ENCODE data around the gene SP7. TPM values are rescaled to one million over a fixed set of nuclear protein-coding genes. Genes with fewer than 3 reads are reported as not detected.

SP7 gene
- total and polyA plus RNA-seq, 2 experiments from 2014 or later: 0.17 TPM; not detected in 1

- Mint-ChIP-seq H3K27me3 (ENCODE audit: insufficient read depth, low read depth, poor library complexity) (no peaks in the 10 kb centered on the region), H3K27ac (no peak overlapping the region)
These were observed 19.0 kb upstream of the SP7 start for GRCh38 chr12:53355121-53355520.

GRCh38 chr12:53353257-53353655 lies 17.1 kb upstream of the SP7 start:
- Mint-ChIP-seq H3K27ac (no peak overlapping the region), H3K36me3 (ENCODE audit: low read depth) (no peaks in the 10 kb centered on the region), H3K27me3 (ENCODE audit: insufficient read depth, low read depth, poor library complexity) (no peaks in the 10 kb centered on the region), H3K4me3 (no peak overlapping the region), H3K4me1 (peaks cover 4% of the 10 kb centered on the region; the same call in 2 of the 3 replicates), H3K9me3 (no peaks in the 10 kb centered on the region)
- Histone ChIP-seq H3K4me1 (ENCODE audit: insufficient read depth) (no peaks in the 10 kb centered on the region), H2AFZ (no peak overlapping the region), H3K4me3 (no peak overlapping the region), H3F3A (replicated peaks; ENCODE audit: low read depth) (no peaks in the 10 kb centered on the region), H3K36me3 (ENCODE audit: insufficient read depth) (no peaks in the 10 kb centered on the region), H3K79me2 (replicated peaks; ENCODE audit: insufficient read depth) (no peaks in the 10 kb centered on the region), H4K20me1 (replicated peaks; ENCODE audit: insufficient read depth) (no peaks in the 10 kb centered on the region), H3K9me2 (ENCODE audit: insufficient read depth) (no peaks in the 10 kb centered on the region), H3K4me2 (no peak overlapping the region), H3K27me3 (ENCODE audit: insufficient read depth) (no peaks in the 10 kb centered on the region), H3K27ac (ENCODE audit: low read depth) (no peak overlapping the region)
- no peak for ATAC-seq
- DNase-seq (ENCODE audit: low spot score): no peak
- TF ChIP-seq POLR2AphosphoS5 (IDR thresholded peaks at IDR 0.05; ENCODE audit: low read depth) (no peak), NANOG (IDR thresholded peaks at IDR 0.05; ENCODE audit: borderline replicate concordance) (no peak), REST (IDR thresholded peaks at IDR 0.05; ENCODE audit: unreplicated experiment) (no peak), CTCF (conservative IDR thresholded peaks at IDR 0.05; ENCODE audit: low read depth in 2 of 2) (no peak), CREB1 (CRISPR knock-in tag; IDR thresholded peaks at IDR 0.05; ENCODE audit: low read depth) (no peak), JUNB (IDR thresholded peaks at IDR 0.05; ENCODE audit: unreplicated experiment) (no peak)

More at GRCh38 chr12:53355121-53355520, 19.0 kb upstream of the SP7 start:
- H3K4me1 ChIP-seq (ENCODE audit: insufficient read depth): no peaks in the 10 kb centered on the region
- no peaks in the 10 kb centered on the region for H3K79me2 ChIP-seq (replicated peaks; ENCODE audit: insufficient read depth)
- H3F3A ChIP-seq (replicated peaks; ENCODE audit: low read depth): no peaks in the 10 kb centered on the region
- H2AFZ ChIP-seq: peak overlapping the region; percentile 76; the same call in 1 of the 2 replicates
- no peaks in the 10 kb centered on the region for H3K27me3 ChIP-seq (ENCODE audit: insufficient read depth)
- no peak overlapping the region for H3K4me3 Mint-ChIP-seq
- H4K20me1 ChIP-seq (replicated peaks; ENCODE audit: insufficient read depth): no peaks in the 10 kb centered on the region
- H3K4me3 ChIP-seq: no peak overlapping the region
- no peaks in the 10 kb centered on the region for H3K36me3 Mint-ChIP-seq (ENCODE audit: low read depth)
- no peak overlapping the region for H3K27ac ChIP-seq (ENCODE audit: low read depth)
- no peaks in the 10 kb centered on the region for H3K36me3 ChIP-seq (ENCODE audit: insufficient read depth)
- H3K9me2 ChIP-seq (ENCODE audit: insufficient read depth): no peaks in the 10 kb centered on the region
- no peak overlapping the region for H3K4me2 ChIP-seq
- ATAC-seq (no peak), DNase-seq (ENCODE audit: low spot score) (no peak)
- peaks cover 4% of the 10 kb centered on the region; the same call in 2 of the 3 replicates for H3K4me1 Mint-ChIP-seq
- H3K9me3 Mint-ChIP-seq: no peaks in the 10 kb centered on the region
- TF ChIP-seq CTCF (conservative IDR thresholded peaks at IDR 0.05; ENCODE audit: low read depth in 2 of 2): no peak
- TF ChIP-seq ZNF331 (CRISPR knock-in tag; IDR thresholded peaks at IDR 0.05; ENCODE audit: low read depth): no peak
- no peak for TF ChIP-seq ETS1 (IDR thresholded peaks at IDR 0.05)
- no peak for TF ChIP-seq ZNF114 (CRISPR knock-in tag; IDR thresholded peaks at IDR 0.05)
- TF ChIP-seq CREB1 (CRISPR knock-in tag; IDR thresholded peaks at IDR 0.05; ENCODE audit: low read depth): no peak
- no peak for TF ChIP-seq STAT1 (IDR thresholded peaks at IDR 0.05; ENCODE audit: unreplicated experiment)
- TF ChIP-seq EZH2 (IDR thresholded peaks at IDR 0.05; ENCODE audit: low read depth, unreplicated experiment): no peak
- no peak for TF ChIP-seq EZH2phosphoT487 (IDR thresholded peaks at IDR 0.05; ENCODE audit: unreplicated experiment)
